Astrocyte (in vitro differentiated cells and primary cell): Measurements from ENCODE around the gene PRSS8. TPM values are rescaled to one million over a fixed set of nuclear protein-coding genes. Genes with fewer than 3 reads are reported as not detected.

Source experiments
- DNase-seq: peaks from one replicate; pipeline ENCODE4 v3.0.0-alpha.2; 2010; ENCODE audit warnings: low read depth
- FAIRE-seq: peaks from 2 replicates; lab custom pipeline; 2011; peaks lifted over from hg19 to GRCh38; lab: Jason Lieb, UNC
- H2AFZ ChIP-seq: 2 replicates; pipeline ENCODE4 v1.6.0; 2012; ENCODE audit warnings: low read depth, low read length, inconsistent platforms
- H3K27ac ChIP-seq: 2 replicates; pipeline ENCODE4 v1.5.1; 2011; ENCODE audit warnings: low read depth, low read length, inconsistent platforms
- H3K27me3 ChIP-seq: 2 replicates; pipeline ENCODE4 v1.6.0; 2011; ENCODE audit warnings: low read length, inconsistent platforms; ENCODE audit not compliant: insufficient read depth
- H3K36me3 ChIP-seq: 2 replicates; pipeline ENCODE4 v1.5.1; 2011; ENCODE audit warnings: low read length, inconsistent platforms; ENCODE audit not compliant: insufficient read depth
- H3K4me1 ChIP-seq: 2 replicates; pipeline ENCODE4 v1.5.1; 2011; ENCODE audit warnings: low read length, inconsistent platforms; ENCODE audit not compliant: insufficient read depth
- H3K4me2 ChIP-seq: 2 replicates; pipeline ENCODE4 v1.6.0; 2012; ENCODE audit warnings: low read length, inconsistent platforms
- H3K4me3 ChIP-seq: 2 replicates; pipeline ENCODE4 v1.5.1; 2011; ENCODE audit warnings: low read depth, mild to moderate bottlenecking, low read length, inconsistent platforms; ENCODE audit not compliant: insufficient read depth
- H3K79me2 ChIP-seq: 2 replicates; pipeline ENCODE4 v1.6.0; 2012; ENCODE audit warnings: mild to moderate bottlenecking, low read length, inconsistent platforms; ENCODE audit not compliant: insufficient read depth
- H3K9ac ChIP-seq: 2 replicates; pipeline ENCODE4 v1.6.0; 2012; ENCODE audit warnings: mild to moderate bottlenecking, low read length, inconsistent platforms
- H3K9me3 ChIP-seq: 2 replicates; pipeline ENCODE4 v1.5.1; 2012; ENCODE audit warnings: low read depth, mild to moderate bottlenecking, low read length, inconsistent platforms; ENCODE audit not compliant: insufficient read depth
- H4K20me1 ChIP-seq: 2 replicates; pipeline ENCODE4 v1.6.0; 2012; ENCODE audit warnings: low read length, inconsistent platforms; ENCODE audit not compliant: insufficient read depth
- H3K27ac Mint-ChIP-seq: one replicate; pipeline ENCODE4 v1.8.0; 2021; ENCODE audit warnings: mild to moderate bottlenecking, mixed read lengths; ENCODE audit not compliant: unreplicated experiment
- H3K27me3 Mint-ChIP-seq: one replicate; pipeline ENCODE4 v1.8.0; 2021; ENCODE audit warnings: low read depth, mixed read lengths; ENCODE audit not compliant: unreplicated experiment
- H3K36me3 Mint-ChIP-seq: one replicate; pipeline ENCODE4 v1.8.0; 2021; ENCODE audit warnings: low read depth, mixed read lengths; ENCODE audit not compliant: unreplicated experiment
- H3K4me1 Mint-ChIP-seq: one replicate; pipeline ENCODE4 v1.8.0; 2021; ENCODE audit warnings: low read depth, mixed read lengths; ENCODE audit not compliant: unreplicated experiment
- H3K4me3 Mint-ChIP-seq: one replicate; pipeline ENCODE4 v1.8.0; 2021; ENCODE audit warnings: mild to moderate bottlenecking, moderate library complexity, mixed read lengths; ENCODE audit not compliant: unreplicated experiment
- H3K9me3 Mint-ChIP-seq: one replicate; pipeline ENCODE4 v1.8.0; 2021; ENCODE audit warnings: mild to moderate bottlenecking, mixed read lengths; ENCODE audit not compliant: unreplicated experiment
- EZH2 ChIP-seq: IDR thresholded peaks from 2 replicates; pipeline ENCODE4 v1.6.1; 2012; ENCODE audit warnings: mild to moderate bottlenecking, low read length, inconsistent platforms; ENCODE audit not compliant: insufficient read depth
- total RNA-seq: library from RNA; stranded (reverse); gene quantifications from 2 replicates; pipeline ENCODE4 v1.2.1, GENCODE V29; 2021
- TF ChIP-seq, protein P1 (sequence below): IDR thresholded peaks from 2 replicates; pipeline ENCODE4 v1.5.1; 2011; ENCODE audit warnings: low read depth, mild to moderate bottlenecking, inconsistent platforms, low read length, moderate library complexity; ENCODE audit not compliant: insufficient read depth

Gene PRSS8
- total RNA-seq, 1 donor from 2014 or later: 9.5 TPM

DNA sequence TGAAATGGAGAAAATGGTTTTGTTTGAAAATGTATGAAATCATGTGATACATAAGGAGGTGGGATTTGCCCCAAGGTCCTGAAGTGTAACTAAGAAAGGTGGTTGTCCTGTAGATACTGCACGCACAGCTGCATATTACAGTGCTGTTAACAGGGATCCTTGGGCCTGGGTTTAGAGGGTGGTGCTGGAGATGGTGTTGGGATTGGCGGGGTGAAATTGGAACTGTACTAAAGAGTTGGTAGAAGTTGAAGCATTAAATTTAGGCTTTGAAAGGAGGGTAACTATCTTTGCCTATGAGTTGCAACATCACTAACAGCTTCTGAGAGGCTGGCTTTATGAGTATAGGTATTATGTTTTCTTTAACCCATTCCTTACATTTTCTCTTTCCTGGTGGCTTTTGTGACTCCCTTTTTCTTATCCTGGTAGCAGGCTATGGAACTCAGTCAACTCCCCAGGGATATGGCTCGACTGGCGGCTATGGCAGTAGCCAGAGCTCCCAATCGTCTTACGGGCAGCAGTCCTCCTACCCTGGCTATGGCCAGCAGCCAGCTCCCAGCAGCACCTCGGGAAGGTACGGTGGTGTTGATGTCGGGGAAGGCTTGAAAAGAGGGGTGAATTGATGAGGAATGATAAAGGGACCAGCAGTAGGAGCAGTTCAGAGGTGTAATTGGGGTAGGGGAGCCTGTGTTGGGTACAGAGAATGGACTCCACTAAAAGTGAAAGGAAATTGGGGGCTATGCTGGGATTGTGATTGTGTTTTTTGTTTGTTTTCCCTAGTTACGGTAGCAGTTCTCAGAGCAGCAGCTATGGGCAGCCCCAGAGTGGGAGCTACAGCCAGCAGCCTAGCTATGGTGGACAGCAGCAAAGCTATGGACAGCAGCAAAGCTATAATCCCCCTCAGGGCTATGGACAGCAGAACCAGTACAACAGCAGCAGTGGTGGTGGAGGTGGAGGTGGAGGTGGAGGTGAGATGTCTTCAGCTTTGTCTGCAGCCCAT is 48.2 kb upstream of the PRSS8 start:
- Histone ChIP-seq H3K79me2 (peaks cover 94% of the 10 kb centered on the region), H3K9ac (peak overlapping the region; percentile 99), H3K4me3 (peak overlapping the region; percentile 92), H3K4me2 (peak overlapping the region; percentile 92), H3K36me3 (peaks cover 61% of the 10 kb centered on the region), H3K27me3 (no peaks in the 10 kb centered on the region), H4K20me1 (peaks cover 82% of the 10 kb centered on the region), H3K27ac (no peak overlapping the region), H3K4me1 (peaks cover 26% of the 10 kb centered on the region), H3K9me3 (no peaks in the 10 kb centered on the region), H2AFZ (no peak overlapping the region)
- Mint-ChIP-seq H3K27ac (peak overlapping the region; percentile 56), H3K4me3 (peak overlapping the region; percentile 98), H3K4me1 (peaks cover 49% of the 10 kb centered on the region), H3K27me3 (no peaks in the 10 kb centered on the region), H3K36me3 (peaks cover 36% of the 10 kb centered on the region), H3K9me3 (no peaks in the 10 kb centered on the region)
- DNase-seq (no peak), FAIRE-seq (no peak)
- TF ChIP-seq, protein P1, sequence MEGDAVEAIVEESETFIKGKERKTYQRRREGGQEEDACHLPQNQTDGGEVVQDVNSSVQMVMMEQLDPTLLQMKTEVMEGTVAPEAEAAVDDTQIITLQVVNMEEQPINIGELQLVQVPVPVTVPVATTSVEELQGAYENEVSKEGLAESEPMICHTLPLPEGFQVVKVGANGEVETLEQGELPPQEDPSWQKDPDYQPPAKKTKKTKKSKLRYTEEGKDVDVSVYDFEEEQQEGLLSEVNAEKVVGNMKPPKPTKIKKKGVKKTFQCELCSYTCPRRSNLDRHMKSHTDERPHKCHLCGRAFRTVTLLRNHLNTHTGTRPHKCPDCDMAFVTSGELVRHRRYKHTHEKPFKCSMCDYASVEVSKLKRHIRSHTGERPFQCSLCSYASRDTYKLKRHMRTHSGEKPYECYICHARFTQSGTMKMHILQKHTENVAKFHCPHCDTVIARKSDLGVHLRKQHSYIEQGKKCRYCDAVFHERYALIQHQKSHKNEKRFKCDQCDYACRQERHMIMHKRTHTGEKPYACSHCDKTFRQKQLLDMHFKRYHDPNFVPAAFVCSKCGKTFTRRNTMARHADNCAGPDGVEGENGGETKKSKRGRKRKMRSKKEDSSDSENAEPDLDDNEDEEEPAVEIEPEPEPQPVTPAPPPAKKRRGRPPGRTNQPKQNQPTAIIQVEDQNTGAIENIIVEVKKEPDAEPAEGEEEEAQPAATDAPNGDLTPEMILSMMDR: no peak
- no peak for TF ChIP-seq EZH2

DNA sequence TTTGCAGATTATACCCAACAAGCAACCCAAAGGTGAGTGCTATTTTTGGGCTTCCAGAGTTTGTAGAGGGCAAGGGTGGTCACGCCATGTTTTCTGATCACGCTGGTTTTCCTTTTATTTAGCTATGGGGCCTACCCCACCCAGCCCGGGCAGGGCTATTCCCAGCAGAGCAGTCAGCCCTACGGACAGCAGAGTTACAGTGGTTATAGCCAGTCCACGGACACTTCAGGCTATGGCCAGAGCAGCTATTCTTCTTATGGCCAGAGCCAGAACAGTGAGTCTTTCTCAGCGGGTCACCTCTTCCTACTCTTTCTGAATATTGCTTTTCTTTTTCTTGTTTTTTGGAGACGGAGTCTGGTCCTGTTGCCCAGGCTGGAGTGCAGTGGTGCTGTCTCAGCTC is 46.9 kb upstream of the PRSS8 start:
- Histone ChIP-seq H3K36me3 (peaks cover 48% of the 10 kb centered on the region), H3K9me3 (no peaks in the 10 kb centered on the region), H2AFZ (no peak overlapping the region), H3K9ac (peak overlapping the region; percentile 99), H3K4me2 (peak overlapping the region; percentile 92), H3K4me3 (peak overlapping the region; percentile 92), H3K27ac (no peak overlapping the region), H3K79me2 (peaks cover 81% of the 10 kb centered on the region), H4K20me1 (peaks cover 69% of the 10 kb centered on the region), H3K4me1 (peaks cover 26% of the 10 kb centered on the region), H3K27me3 (no peaks in the 10 kb centered on the region)
- Mint-ChIP-seq H3K9me3 (no peaks in the 10 kb centered on the region), H3K27ac (peak overlapping the region; percentile 83), H3K4me3 (peak overlapping the region; percentile 98), H3K4me1 (peaks cover 45% of the 10 kb centered on the region), H3K27me3 (no peaks in the 10 kb centered on the region), H3K36me3 (peaks cover 26% of the 10 kb centered on the region)
- DNase-seq: no peak
- TF ChIP-seq, protein P1: no peak
- TF ChIP-seq EZH2: no peak
- no peak for FAIRE-seq
